Mucosa of gallbladder (tissue), 1 donor: ENCODE measurements around the gene SLC25A13. TPM values are rescaled to one million over a fixed set of nuclear protein-coding genes. Genes with fewer than 3 reads are reported as not detected.
A peak's percentile ranks its signal among the peaks of the same experiment; 100 is the strongest.
"Not testable (repeated sequence)": the region's sequence is repeated elsewhere in the genome, so short reads cannot be mapped to it uniquely, and the experiment has no call there.

Experiments
- DNase-seq: peaks from one replicate; pipeline ENCODE4 v3.0.0-alpha.2; 2020; ENCODE audit warnings: low spot score
- total RNA-seq: library from RNA; stranded (reverse); gene quantifications from one replicate; pipeline ENCODE4 v1.2.1, GENCODE V29; 2021
- donor health status: DM: no; HTN: no; CAD: no.

SLC25A13 gene
- 35.2 TPM for total RNA-seq

- peak; percentile 90 for DNase-seq
Observed at GRCh38 chr7:96321658-96322372, at the start of gene SLC25A13. Gene SLC25A13 (minus strand): TSS chr7:96322098. CDS start chr7:96321956, 142 bp downstream.

- not testable (repeated sequence) for DNase-seq
Observed at GRCh38 chr7:96365916-96366315, 44.0 kb upstream of the SLC25A13 start.

DNA sequence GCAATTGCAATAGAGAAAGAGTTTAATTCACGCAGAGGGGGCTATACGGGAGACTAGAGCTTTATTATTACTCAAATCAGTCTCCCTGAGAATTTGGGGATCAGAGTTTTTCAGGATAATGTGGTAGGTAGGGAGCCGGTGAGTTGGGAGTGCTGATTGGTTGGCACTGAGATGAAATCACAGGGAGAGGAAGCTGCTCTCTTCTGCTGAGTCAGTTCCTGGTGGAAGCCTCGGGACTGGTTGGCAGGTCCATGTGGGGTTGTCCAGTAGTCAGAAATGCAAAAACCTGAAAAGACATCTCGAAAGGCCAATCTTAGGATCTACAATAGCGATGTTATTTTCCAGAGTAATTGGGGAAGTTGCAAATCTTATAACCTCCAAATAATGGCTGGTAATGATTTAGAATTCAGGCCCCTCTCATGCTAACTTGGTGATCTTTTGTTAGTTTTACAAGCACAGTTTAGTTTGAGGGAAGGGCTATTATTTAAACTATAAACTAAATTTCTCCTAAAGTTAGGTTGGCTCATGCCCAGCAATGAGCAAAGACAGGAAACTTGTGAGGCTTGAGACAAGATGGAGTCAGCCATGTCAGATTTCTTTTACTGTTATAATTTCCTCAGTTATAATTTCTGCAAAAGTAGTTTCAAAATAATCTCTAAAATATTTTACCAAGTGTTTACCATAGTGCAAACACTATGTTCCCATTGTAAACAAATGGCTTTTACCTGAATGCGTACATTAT, 39.4 kb upstream of the SLC25A13 start:
- no peak for DNase-seq

DNA sequence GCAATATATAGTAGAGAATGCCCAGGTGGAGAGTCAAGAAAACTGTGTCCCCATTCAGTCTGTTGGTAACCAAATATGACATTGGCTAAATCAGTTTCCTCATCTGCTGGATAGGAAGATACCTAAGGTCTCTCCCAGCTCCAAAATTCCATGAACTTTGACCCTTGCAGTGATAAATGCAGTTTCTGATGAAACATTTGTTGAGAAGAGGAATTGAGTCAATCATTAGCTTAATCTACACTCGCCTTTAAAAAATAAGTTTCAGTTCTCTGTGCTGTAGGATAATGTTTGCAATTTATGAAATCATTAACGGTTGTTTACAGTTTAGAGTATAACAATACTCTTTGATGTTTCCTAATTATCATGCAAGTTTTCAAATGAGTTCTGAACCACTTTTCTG, 38.0 kb upstream of the SLC25A13 start:
- no peak for DNase-seq

DNA sequence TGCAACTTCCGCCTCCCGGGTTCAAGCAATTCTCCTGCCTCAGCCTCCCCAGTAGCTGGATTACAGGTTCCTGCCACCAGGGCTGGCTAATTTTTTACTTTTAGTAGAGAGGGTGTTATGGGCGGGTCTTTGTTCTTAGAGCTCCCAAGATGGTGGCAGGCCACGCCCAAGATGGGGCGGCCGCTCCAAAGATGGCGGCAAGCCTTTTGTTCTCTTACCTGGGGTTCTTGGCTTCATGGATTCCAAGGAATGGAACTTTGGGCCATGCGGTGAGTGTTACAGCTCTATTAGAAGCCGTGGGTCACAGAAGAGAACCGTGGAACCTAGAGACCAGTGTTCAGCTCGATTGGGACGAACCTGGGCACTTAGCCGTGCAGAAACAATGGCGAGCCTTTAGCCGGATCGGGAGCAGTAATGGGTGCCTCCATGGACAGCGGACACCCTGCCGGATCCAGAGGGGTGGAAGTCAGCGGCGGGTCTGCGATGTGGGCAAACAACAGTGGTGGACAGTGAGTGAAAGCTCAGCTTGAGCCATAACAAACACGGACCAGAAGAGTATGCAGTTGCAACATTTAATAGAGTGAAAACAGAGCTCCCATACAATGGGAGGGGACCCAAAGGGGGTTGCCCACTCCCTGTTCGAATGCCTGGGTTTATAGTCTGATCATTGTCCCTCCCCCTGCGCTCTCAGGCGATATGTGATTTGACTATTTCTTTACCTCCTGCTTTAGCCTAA, 36.5 kb upstream of the SLC25A13 start:
- not testable (repeated sequence) for DNase-seq

- DNase-seq, result no peak
Observed at GRCh38 chr7:96355990-96356506, 34.1 kb upstream of the SLC25A13 start.

DNA sequence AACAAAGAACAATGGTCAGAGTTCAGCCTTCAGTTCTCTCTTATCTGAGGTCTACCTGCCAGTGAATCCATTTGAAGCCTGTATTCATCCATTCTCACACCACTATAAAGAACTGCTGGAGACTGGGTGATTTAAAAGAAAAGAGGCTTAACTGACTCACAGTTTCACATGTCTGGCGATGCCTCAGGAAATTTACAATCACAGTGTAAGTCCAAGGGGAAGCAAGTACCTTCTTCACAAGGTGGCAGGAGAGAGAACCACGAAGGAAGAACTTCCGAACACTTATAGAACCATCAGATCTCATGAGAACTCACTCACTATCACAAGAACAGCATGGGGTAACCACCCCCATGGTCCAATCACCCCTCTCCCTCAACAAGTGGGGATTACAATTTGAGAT, 33.0 kb upstream of the SLC25A13 start:
- no peak for DNase-seq

GRCh38 chr7:96349572-96349971, 27.7 kb upstream of the SLC25A13 start:
- no peak for DNase-seq

- DNase-seq, result no peak
Observed at GRCh38 chr7:96347471-96347870, 25.6 kb upstream of the SLC25A13 start.

- DNase-seq, result no peak
Observed at GRCh38 chr7:96346293-96346953, 24.5 kb upstream of the SLC25A13 start.

DNA sequence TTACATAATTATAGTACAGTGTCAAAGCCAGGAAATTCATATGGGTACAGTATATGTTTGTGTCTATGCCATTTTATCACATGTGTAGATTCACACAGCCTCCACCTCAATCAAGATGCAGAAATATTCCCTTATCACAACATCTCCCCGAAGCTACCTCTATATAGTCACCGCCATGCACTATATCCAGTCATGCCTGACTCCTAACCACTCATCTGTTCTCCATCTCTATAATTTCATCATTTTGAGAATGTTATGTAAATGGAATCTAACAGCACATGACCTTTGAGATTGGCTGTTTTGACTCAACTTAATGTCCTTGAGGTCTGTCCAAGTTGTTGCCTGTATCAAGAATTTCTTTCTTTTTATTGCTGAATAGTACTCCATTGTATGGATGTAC, 22.3 kb upstream of the SLC25A13 start:
- DNase-seq, result no peak

DNA sequence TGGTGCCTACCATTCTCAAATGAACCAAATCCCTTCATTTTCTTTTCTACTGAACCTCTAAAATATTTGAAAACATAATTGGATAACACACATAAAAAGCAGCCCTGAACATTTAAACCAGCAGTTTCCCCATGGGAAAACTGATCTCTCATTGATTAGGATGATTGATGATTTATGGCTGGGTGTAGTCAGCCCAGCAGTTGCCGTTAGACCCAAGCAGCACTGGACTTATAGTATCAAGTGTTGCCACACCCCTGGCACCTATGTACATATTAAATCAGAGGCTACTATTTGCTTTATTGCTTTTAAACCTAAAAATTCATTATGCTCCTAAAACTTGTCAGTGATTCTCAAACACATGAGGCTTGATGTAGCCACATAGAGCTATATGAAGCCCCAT, 20.2 kb upstream of the SLC25A13 start:
- DNase-seq, result no peak

DNA sequence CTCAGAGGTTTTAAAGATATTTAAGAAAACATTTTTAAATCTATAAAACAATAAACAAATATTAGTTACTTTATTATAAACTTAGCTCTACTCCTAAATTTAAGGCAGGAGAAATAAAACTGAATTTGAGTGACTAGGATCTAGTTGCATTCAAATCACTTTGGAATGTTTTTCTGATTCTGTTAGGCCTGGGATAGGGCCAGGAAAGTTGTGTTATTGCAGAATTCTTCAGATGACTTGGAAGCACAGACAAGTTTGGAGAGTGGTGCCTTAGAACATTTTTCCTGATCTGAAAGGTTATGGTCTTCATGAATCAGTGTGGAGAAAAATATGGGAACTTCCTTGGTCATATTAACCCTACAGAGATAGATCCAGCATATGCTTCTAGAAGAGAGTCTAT, 15.6 kb upstream of the SLC25A13 start:
- DNase-seq, result no peak

DNA sequence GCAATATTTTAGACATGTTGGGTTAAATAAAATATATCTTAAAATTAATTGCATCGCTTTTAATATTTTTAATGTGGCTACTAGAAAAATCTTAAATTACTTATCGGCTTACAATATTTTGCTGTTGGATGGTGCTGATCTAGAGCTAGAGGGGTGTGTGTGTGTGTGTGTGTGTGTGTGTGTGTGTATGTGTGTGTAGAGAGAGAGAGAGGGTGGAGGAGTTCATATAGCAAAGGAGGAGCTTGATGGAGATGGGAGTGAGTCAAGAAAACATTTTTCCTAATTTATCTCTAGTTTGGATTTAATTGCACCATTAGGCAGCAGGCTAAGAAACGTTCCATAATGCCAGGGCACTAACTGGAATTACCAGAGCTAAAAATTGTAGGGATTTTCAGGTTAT, 10.4 kb upstream of the SLC25A13 start:
- no peak for DNase-seq

- no peak for DNase-seq
Observed at GRCh38 chr7:96331775-96332174, 9.9 kb upstream of the SLC25A13 start.

DNA sequence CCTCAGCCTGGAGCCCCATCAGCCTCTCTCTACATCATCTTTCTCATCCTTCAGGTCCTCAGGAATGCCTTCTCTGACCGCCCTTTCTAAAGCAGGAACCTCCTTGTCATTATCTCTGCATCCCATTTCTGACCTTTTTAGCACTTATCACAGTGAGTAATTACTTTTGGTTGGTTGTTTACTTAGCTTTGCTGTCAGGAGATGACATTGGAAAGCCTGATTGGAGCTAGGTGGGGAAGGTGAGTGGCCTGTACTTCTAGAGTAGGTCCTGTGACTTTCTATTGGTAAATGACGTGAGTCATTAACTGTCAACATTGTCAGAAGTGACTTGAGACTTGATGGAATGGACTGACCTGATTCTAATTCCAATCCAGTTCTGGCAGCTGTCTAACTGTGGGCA, 9.3 kb upstream of the SLC25A13 start:
- no peak for DNase-seq

DNA sequence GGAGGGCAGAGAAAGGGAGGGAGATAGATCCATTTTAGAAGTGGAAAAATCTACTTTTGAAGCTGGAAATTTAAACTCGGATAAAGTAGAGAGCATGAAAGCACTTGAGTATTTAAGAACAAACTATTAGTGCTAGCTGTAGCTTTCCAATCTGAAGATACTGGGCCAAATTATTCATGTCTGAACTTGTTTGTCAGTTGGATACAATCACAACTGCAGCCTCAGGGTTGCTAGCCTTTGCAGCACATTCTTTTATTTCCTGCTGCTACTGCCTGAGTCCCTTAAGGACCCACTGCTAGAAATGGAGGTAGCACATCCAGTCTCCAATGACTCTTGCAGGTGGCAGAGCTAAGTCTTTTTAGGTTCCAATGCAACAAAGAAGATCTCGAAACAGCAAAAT, 8.3 kb upstream of the SLC25A13 start:
- no peak for DNase-seq

- no peak for DNase-seq
Observed at GRCh38 chr7:96329241-96329640, 7.3 kb upstream of the SLC25A13 start.

GRCh38 chr7:96328016-96328415, 6.1 kb upstream of the SLC25A13 start:
- no peak for DNase-seq

GRCh38 chr7:96327429-96327828, 5.5 kb upstream of the SLC25A13 start:
- peak; percentile 77 for DNase-seq

GRCh38 chr7:96326752-96327151, 4.9 kb upstream of the SLC25A13 start:
- DNase-seq, result not testable (repeated sequence)
